K562 (cell line): ENCODE measurements around the gene TEDC1. TPM values are rescaled to one million over a fixed set of nuclear protein-coding genes. Genes with fewer than 3 reads are reported as not detected.

Experiments
- ATF7 ChIP-seq: fragments of 450-650 bp; IDR thresholded peaks from 2 replicates; pipeline ENCODE4 v1.7.1; 2014; ENCODE audit warnings: mild to moderate bottlenecking, moderate library complexity
- BACH1 ChIP-seq: fragments of 200-800 bp; sonication (Bioruptor generic); IDR thresholded peaks from 2 replicates; pipeline ENCODE4 v1.6.1; 2016; ENCODE audit warnings: missing genetic modification characterization, missing compliant biosample characterization
- ELF4 ChIP-seq: fragments of 450-650 bp; formaldehyde crosslinking; IDR thresholded peaks from 2 replicates; pipeline ENCODE4 v1.4.0; 2022; ENCODE audit warnings: missing genetic modification characterization
- ESRRA ChIP-seq: fragments of 450-650 bp; IDR thresholded peaks from 2 replicates; pipeline ENCODE4 v1.6.1; 2014; ENCODE audit warnings: low read depth, mild to moderate bottlenecking, moderate library complexity, borderline replicate concordance
- HNRNPLL ChIP-seq: fragments of 200-400 bp; formaldehyde crosslinking; IDR thresholded peaks from 2 replicates; pipeline ENCODE4 v1.6.1; 2017; ENCODE audit warnings: low read length, low read depth, mild to moderate bottlenecking; ENCODE audit not compliant: poor library complexity, severe bottlenecking
- SOX6 ChIP-seq: fragments of 450-650 bp; IDR thresholded peaks from 2 replicates; pipeline ENCODE4 v1.6.1; 2014; ENCODE audit warnings: mild to moderate bottlenecking
- TGIF2 ChIP-seq: sonication (generic); formaldehyde crosslinking; IDR thresholded peaks from 2 replicates; pipeline ENCODE4 v1.8.1; 2022; ENCODE audit warnings: mild to moderate bottlenecking, missing genetic modification reagents, moderate library complexity
- ZNF121 ChIP-seq: sonication (generic); formaldehyde crosslinking; conservative IDR thresholded peaks from 2 replicates; pipeline ENCODE4 v1.8.0; 2022; ENCODE audit warnings: missing genetic modification reagents
- polyA plus RNA-seq, 8 experiments: library from polyadenylated mRNA; depleted of rRNA in 4 of 8; stranded (reverse) in 5 of 8; unstranded in 3 of 8; fragments of >200 nt; fragmentation: Nextera tagmentation in 2 of 8; fragmentation: Illumina TruSeq in 1 of 8; extraction: Ambion mirVana in 2 of 8; extraction: Trizol in 1 of 8; gene quantifications; 2 replicates each; pipeline versions ENCODE4 v1.2.1 to v1.2.3, GENCODE V29; 2011 to 2014; ENCODE audit warnings: inconsistent platforms in 1 of 8, missing spikeins in 1 of 8
- total RNA-seq, 7 experiments: library from RNA; depleted of rRNA in 6 of 7; stranded (reverse); fragments of >200 nt in 6 of 7; fragmentation: Illumina TruSeq in 2 of 7; extraction: Trizol in 2 of 7; gene quantifications; 2 replicates each; pipeline versions ENCODE4 v1.2.1 to v1.2.3, GENCODE V29; 2011 to 2021; ENCODE audit warnings: low replicate concordance in 1 of 7
- TF ChIP-seq, protein P1 (sequence below): fragments of 200-800 bp; sonication (Bioruptor generic); IDR thresholded peaks from 2 replicates; pipeline ENCODE4 v1.6.1; 2016; ENCODE audit warnings: missing genetic modification characterization, missing compliant biosample characterization
- TF ChIP-seq, protein P2 (sequence below), 2 experiments: IDR thresholded peaks; 2 replicates each; pipeline ENCODE4 v1.6.1; 2012; ENCODE audit warnings: improper control_type of control experiment in 2 of 2, low read depth in 2 of 2, low read length in 2 of 2, borderline replicate concordance in 1 of 2
- TF ChIP-seq, protein P3 (sequence below): fragments of 450-650 bp; IDR thresholded peaks from 2 replicates; pipeline ENCODE4 v1.6.1; 2016
- TF ChIP-seq, protein P4 (sequence below): sonication (generic); formaldehyde crosslinking; IDR thresholded peaks from 2 replicates; pipeline ENCODE4 v1.8.0; 2022; ENCODE audit warnings: mild to moderate bottlenecking, missing genetic modification reagents, borderline replicate concordance
- TF ChIP-seq, protein P5 (sequence below), 2 experiments: fragments of 200-800 bp in 1 of 2; sonication (Bioruptor generic) in 1 of 2; sonication (generic) in 1 of 2; formaldehyde crosslinking in 1 of 2; IDR thresholded peaks in 1 of 2; conservative IDR thresholded peaks in 1 of 2; 2 replicates each; pipeline versions ENCODE4 v1.5.0 to v1.6.1; 2016 to 2020; ENCODE audit warnings: missing compliant biosample characterization in 1 of 2, missing genetic modification characterization in 1 of 2, missing genetic modification reagents in 1 of 2

The TEDC1 gene
- total and polyA plus RNA-seq, 9 of the 15 experiments (the other 6 are each of a cell fraction or from before 2014, with no cell fraction given): 0.21 to 28.3 (median 5.9) TPM

DNA sequence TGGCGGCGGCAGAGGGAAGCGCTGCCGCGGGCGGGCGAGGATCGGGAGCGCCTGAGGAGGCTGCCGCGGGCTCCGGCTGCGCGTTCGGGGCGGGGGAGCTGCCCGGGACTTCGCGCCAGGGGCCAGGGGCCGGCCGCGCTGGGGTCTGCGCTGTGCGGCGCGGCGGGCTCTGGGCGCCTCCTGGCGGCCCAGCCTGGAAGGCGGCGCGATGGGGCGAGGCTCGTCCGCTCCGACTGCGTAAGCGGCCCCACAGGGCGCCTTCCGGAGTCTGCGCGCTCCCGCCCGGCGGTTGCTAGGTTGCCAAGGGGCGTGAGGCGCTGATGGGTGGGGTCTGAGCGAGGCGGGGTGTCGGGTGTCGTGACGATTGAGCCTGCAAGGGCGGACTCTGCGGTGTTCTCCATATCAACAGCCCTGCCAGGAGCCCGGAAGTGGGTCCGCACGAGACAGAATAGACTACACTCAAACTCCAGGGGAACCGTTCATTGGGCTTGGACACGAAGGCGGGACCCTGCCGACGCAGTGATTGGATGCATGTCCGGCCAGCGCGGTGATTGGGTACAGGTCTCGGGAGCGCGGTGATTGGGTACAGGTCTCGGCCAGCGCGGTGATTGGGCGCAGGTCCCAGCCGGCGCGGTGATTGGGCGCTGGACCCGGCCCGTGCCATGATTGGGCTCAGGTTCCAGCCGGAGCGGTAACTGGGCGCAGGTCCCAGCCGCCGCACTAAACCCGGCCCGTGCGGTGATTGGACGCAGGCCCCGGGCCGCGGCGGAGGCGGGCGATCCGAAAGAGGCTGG is at the start of gene TEDC1 (continued):
- TF ChIP-seq, protein P1, sequence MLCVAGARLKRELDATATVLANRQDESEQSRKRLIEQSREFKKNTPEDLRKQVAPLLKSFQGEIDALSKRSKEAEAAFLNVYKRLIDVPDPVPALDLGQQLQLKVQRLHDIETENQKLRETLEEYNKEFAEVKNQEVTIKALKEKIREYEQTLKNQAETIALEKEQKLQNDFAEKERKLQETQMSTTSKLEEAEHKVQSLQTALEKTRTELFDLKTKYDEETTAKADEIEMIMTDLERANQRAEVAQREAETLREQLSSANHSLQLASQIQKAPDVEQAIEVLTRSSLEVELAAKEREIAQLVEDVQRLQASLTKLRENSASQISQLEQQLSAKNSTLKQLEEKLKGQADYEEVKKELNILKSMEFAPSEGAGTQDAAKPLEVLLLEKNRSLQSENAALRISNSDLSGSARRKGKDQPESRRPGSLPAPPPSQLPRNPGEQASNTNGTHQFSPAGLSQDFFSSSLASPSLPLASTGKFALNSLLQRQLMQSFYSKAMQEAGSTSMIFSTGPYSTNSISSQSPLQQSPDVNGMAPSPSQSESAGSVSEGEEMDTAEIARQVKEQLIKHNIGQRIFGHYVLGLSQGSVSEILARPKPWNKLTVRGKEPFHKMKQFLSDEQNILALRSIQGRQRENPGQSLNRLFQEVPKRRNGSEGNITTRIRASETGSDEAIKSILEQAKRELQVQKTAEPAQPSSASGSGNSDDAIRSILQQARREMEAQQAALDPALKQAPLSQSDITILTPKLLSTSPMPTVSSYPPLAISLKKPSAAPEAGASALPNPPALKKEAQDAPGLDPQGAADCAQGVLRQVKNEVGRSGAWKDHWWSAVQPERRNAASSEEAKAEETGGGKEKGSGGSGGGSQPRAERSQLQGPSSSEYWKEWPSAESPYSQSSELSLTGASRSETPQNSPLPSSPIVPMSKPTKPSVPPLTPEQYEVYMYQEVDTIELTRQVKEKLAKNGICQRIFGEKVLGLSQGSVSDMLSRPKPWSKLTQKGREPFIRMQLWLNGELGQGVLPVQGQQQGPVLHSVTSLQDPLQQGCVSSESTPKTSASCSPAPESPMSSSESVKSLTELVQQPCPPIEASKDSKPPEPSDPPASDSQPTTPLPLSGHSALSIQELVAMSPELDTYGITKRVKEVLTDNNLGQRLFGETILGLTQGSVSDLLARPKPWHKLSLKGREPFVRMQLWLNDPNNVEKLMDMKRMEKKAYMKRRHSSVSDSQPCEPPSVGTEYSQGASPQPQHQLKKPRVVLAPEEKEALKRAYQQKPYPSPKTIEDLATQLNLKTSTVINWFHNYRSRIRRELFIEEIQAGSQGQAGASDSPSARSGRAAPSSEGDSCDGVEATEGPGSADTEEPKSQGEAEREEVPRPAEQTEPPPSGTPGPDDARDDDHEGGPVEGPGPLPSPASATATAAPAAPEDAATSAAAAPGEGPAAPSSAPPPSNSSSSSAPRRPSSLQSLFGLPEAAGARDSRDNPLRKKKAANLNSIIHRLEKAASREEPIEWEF: peak; percentile 88
- TF ChIP-seq, protein P2, sequence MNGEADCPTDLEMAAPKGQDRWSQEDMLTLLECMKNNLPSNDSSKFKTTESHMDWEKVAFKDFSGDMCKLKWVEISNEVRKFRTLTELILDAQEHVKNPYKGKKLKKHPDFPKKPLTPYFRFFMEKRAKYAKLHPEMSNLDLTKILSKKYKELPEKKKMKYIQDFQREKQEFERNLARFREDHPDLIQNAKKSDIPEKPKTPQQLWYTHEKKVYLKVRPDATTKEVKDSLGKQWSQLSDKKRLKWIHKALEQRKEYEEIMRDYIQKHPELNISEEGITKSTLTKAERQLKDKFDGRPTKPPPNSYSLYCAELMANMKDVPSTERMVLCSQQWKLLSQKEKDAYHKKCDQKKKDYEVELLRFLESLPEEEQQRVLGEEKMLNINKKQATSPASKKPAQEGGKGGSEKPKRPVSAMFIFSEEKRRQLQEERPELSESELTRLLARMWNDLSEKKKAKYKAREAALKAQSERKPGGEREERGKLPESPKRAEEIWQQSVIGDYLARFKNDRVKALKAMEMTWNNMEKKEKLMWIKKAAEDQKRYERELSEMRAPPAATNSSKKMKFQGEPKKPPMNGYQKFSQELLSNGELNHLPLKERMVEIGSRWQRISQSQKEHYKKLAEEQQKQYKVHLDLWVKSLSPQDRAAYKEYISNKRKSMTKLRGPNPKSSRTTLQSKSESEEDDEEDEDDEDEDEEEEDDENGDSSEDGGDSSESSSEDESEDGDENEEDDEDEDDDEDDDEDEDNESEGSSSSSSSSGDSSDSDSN (IDR thresholded peaks at IDR 0.05; ENCODE audit: borderline replicate concordance in 1 of 2, low read depth in 2 of 2, low read length in 2 of 2): 0 out of 4 replicates have a peak, but pooled peaks of 1 of the 2 experiments have one; percentile 68
- TF ChIP-seq ELF4 (CRISPR knock-in tag): no peak
- TF ChIP-seq, protein P3, sequence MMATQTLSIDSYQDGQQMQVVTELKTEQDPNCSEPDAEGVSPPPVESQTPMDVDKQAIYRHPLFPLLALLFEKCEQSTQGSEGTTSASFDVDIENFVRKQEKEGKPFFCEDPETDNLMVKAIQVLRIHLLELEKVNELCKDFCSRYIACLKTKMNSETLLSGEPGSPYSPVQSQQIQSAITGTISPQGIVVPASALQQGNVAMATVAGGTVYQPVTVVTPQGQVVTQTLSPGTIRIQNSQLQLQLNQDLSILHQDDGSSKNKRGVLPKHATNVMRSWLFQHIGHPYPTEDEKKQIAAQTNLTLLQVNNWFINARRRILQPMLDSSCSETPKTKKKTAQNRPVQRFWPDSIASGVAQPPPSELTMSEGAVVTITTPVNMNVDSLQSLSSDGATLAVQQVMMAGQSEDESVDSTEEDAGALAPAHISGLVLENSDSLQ: peak; percentile 83
- TF ChIP-seq HNRNPLL: peak; percentile 92
- TF ChIP-seq ESRRA: peak; percentile 70; the same call in 1 of the 2 replicates
- 0 out of 2 replicates have a peak, but pooled peaks have one; percentile 20 for TF ChIP-seq SOX6
- TF ChIP-seq ATF7: peak; percentile 81
- TF ChIP-seq BACH1 (tag): peak; percentile 37; the same call in 1 of the 2 replicates
- TF ChIP-seq, protein P4, sequence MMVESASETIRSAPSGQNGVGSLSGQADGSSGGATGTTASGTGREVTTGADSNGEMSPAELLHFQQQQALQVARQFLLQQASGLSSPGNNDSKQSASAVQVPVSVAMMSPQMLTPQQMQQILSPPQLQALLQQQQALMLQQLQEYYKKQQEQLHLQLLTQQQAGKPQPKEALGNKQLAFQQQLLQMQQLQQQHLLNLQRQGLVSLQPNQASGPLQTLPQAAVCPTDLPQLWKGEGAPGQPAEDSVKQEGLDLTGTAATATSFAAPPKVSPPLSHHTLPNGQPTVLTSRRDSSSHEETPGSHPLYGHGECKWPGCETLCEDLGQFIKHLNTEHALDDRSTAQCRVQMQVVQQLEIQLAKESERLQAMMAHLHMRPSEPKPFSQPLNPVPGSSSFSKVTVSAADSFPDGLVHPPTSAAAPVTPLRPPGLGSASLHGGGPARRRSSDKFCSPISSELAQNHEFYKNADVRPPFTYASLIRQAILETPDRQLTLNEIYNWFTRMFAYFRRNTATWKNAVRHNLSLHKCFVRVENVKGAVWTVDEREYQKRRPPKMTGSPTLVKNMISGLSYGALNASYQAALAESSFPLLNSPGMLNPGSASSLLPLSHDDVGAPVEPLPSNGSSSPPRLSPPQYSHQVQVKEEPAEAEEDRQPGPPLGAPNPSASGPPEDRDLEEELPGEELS (CRISPR knock-in tag): 0 out of 2 replicates have a peak, but pooled peaks have one; percentile 38
- TF ChIP-seq, protein P5, sequence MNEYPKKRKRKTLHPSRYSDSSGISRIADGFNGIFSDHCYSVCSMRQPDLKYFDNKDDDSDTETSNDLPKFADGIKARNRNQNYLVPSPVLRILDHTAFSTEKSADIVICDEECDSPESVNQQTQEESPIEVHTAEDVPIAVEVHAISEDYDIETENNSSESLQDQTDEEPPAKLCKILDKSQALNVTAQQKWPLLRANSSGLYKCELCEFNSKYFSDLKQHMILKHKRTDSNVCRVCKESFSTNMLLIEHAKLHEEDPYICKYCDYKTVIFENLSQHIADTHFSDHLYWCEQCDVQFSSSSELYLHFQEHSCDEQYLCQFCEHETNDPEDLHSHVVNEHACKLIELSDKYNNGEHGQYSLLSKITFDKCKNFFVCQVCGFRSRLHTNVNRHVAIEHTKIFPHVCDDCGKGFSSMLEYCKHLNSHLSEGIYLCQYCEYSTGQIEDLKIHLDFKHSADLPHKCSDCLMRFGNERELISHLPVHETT (CRISPR knock-in tag; conservative IDR thresholded peaks at IDR 0.05 in 1 of 2, IDR thresholded peaks at IDR 0.05 in 1 of 2): peak in 1 of 2 experiments; percentile 93; a peak in 2 of 4 replicates
- TF ChIP-seq TGIF2 (CRISPR knock-in tag): no peak
- no peak for TF ChIP-seq ZNF121 (CRISPR knock-in tag)
